ENCODE measurements around the gene OR8D1.
"Not testable (repeated sequence)": the region's sequence is repeated elsewhere in the genome, so short reads cannot be mapped to it uniquely, and the experiment has no call there.

Gene OR8D1

GRCh38 chr11:124285610-124286344 is 28.0 kb downstream of the OR8D1 start:
- H3K27ac ChIP-seq (ENCODE audit: low read depth, low read length) = peak overlapping the region; percentile 96
- H3K36me3 ChIP-seq (ENCODE audit: insufficient read depth, low read length) = no peaks in the 10 kb centered on the region
- no peak overlapping the region for H2AFZ ChIP-seq (ENCODE audit: low read length, unreplicated experiment)
- peak overlapping the region; percentile 39; the same call in 1 of the 2 replicates for H3K4me3 ChIP-seq (ENCODE audit: low read depth, low read length)
- no peaks in the 10 kb centered on the region for H3K79me2 ChIP-seq (ENCODE audit: control insufficient read depth, insufficient read depth, low read length, unreplicated experiment)
- no peaks in the 10 kb centered on the region for H3K27me3 ChIP-seq (ENCODE audit: insufficient read depth, low read length)
- H3K4me1 ChIP-seq (ENCODE audit: control insufficient read depth, insufficient read depth, low read length, unreplicated experiment) = peaks cover 15% of the 10 kb centered on the region

- no peak overlapping the region for H2AFZ ChIP-seq (ENCODE audit: low read length, unreplicated experiment)
- H3K4me1 ChIP-seq (ENCODE audit: control insufficient read depth, insufficient read depth, low read length, unreplicated experiment) = peaks cover 3% of the 10 kb centered on the region
- no peak overlapping the region for H3K4me3 ChIP-seq (ENCODE audit: low read depth, low read length)
- no peaks in the 10 kb centered on the region for H3K27me3 ChIP-seq (ENCODE audit: insufficient read depth, low read length)
- H3K79me2 ChIP-seq (ENCODE audit: control insufficient read depth, insufficient read depth, low read length, unreplicated experiment) = no peaks in the 10 kb centered on the region
- no peaks in the 10 kb centered on the region for H3K36me3 ChIP-seq (ENCODE audit: insufficient read depth, low read length)
- no peak overlapping the region for H3K27ac ChIP-seq (ENCODE audit: low read depth, low read length)
These were observed 35.5 kb downstream of the OR8D1 start for GRCh38 chr11:124278261-124278660.

GRCh38 chr11:124277804-124278203 is 35.9 kb downstream of the OR8D1 start:
- peaks cover 3% of the 10 kb centered on the region for H3K4me1 ChIP-seq (ENCODE audit: control insufficient read depth, insufficient read depth, low read length, unreplicated experiment)
- H3K4me3 ChIP-seq (ENCODE audit: low read depth, low read length) = no peak overlapping the region
- H2AFZ ChIP-seq (ENCODE audit: low read length, unreplicated experiment) = no peak overlapping the region
- H3K79me2 ChIP-seq (ENCODE audit: control insufficient read depth, insufficient read depth, low read length, unreplicated experiment) = no peaks in the 10 kb centered on the region
- no peaks in the 10 kb centered on the region for H3K36me3 ChIP-seq (ENCODE audit: insufficient read depth, low read length)
- no peaks in the 10 kb centered on the region for H3K27me3 ChIP-seq (ENCODE audit: insufficient read depth, low read length)
- H3K27ac ChIP-seq (ENCODE audit: low read depth, low read length) = no peak overlapping the region

- no peaks in the 10 kb centered on the region for H3K79me2 ChIP-seq (ENCODE audit: control insufficient read depth, insufficient read depth, low read length, unreplicated experiment)
These were observed 36.5 kb downstream of the OR8D1 start for GRCh38 chr11:124277207-124277606.

GRCh38 chr11:124276081-124276480 is 37.7 kb downstream of the OR8D1 start:
- Histone ChIP-seq H3K36me3 (ENCODE audit: insufficient read depth, low read length) (no peaks in the 10 kb centered on the region), H3K79me2 (ENCODE audit: control insufficient read depth, insufficient read depth, low read length, unreplicated experiment) (no peaks in the 10 kb centered on the region), H3K4me1 (ENCODE audit: control insufficient read depth, insufficient read depth, low read length, unreplicated experiment) (peaks cover 3% of the 10 kb centered on the region), H2AFZ (ENCODE audit: low read length, unreplicated experiment) (no peak overlapping the region), H3K4me3 (ENCODE audit: low read depth, low read length) (no peak overlapping the region), H3K27me3 (ENCODE audit: insufficient read depth, low read length) (no peaks in the 10 kb centered on the region), H3K27ac (ENCODE audit: low read depth, low read length) (no peak overlapping the region)

More at GRCh38 chr11:124277207-124277606, 36.5 kb downstream of the OR8D1 start:
- no peak overlapping the region for H3K4me3 ChIP-seq (ENCODE audit: low read depth, low read length)
- no peak overlapping the region for H2AFZ ChIP-seq (ENCODE audit: low read length, unreplicated experiment)
- H3K36me3 ChIP-seq (ENCODE audit: insufficient read depth, low read length) = no peaks in the 10 kb centered on the region
- H3K27ac ChIP-seq (ENCODE audit: low read depth, low read length) = no peak overlapping the region
- H3K27me3 ChIP-seq (ENCODE audit: insufficient read depth, low read length) = no peaks in the 10 kb centered on the region
- H3K4me1 ChIP-seq (ENCODE audit: control insufficient read depth, insufficient read depth, low read length, unreplicated experiment) = peaks cover 3% of the 10 kb centered on the region

- Histone ChIP-seq H3K27ac (ENCODE audit: low read depth, low read length) (no peak overlapping the region), H3K4me3 (ENCODE audit: low read depth, low read length) (no peak overlapping the region), H3K79me2 (ENCODE audit: control insufficient read depth, insufficient read depth, low read length, unreplicated experiment) (no peaks in the 10 kb centered on the region), H3K4me1 (ENCODE audit: control insufficient read depth, insufficient read depth, low read length, unreplicated experiment) (peaks cover 3% of the 10 kb centered on the region), H3K27me3 (ENCODE audit: insufficient read depth, low read length) (no peaks in the 10 kb centered on the region), H3K36me3 (ENCODE audit: insufficient read depth, low read length) (no peaks in the 10 kb centered on the region), H2AFZ (ENCODE audit: low read length, unreplicated experiment) (no peak overlapping the region)
These were observed 39.7 kb downstream of the OR8D1 start for GRCh38 chr11:124274000-124274399.

- H3K4me3 ChIP-seq (ENCODE audit: low read depth, low read length); H3K27ac ChIP-seq (ENCODE audit: low read depth, low read length); H3K36me3 ChIP-seq (ENCODE audit: insufficient read depth, low read length); H2AFZ ChIP-seq (ENCODE audit: low read length, unreplicated experiment); H3K27me3 ChIP-seq (ENCODE audit: insufficient read depth, low read length); H3K79me2 ChIP-seq (ENCODE audit: control insufficient read depth, insufficient read depth, low read length, unreplicated experiment); H3K4me1 ChIP-seq (ENCODE audit: control insufficient read depth, insufficient read depth, low read length, unreplicated experiment): not testable (repeated sequence)
These were observed 42.9 kb downstream of the OR8D1 start for GRCh38 chr11:124270886-124271285.

- H3K4me1 ChIP-seq (ENCODE audit: control insufficient read depth, insufficient read depth, low read length, unreplicated experiment); H3K4me3 ChIP-seq (ENCODE audit: low read depth, low read length); H3K79me2 ChIP-seq (ENCODE audit: control insufficient read depth, insufficient read depth, low read length, unreplicated experiment); H3K27ac ChIP-seq (ENCODE audit: low read depth, low read length); H3K36me3 ChIP-seq (ENCODE audit: insufficient read depth, low read length); H2AFZ ChIP-seq (ENCODE audit: low read length, unreplicated experiment); H3K27me3 ChIP-seq (ENCODE audit: insufficient read depth, low read length): not testable (repeated sequence)
These were observed 48.7 kb downstream of the OR8D1 start for GRCh38 chr11:124265041-124265440.

- Histone ChIP-seq H3K27ac (ENCODE audit: low read depth, low read length) (no peak within 1 kb of the TSS), H2AFZ (ENCODE audit: low read length, unreplicated experiment) (no peak within 1 kb of the TSS), H3K4me1 (ENCODE audit: control insufficient read depth, insufficient read depth, low read length, unreplicated experiment) (no peaks in the 10 kb centered on the region), H3K27me3 (ENCODE audit: insufficient read depth, low read length) (no peaks in the 10 kb centered on the region), H3K4me3 (ENCODE audit: low read depth, low read length) (no peak within 1 kb of the TSS), H3K79me2 (ENCODE audit: control insufficient read depth, insufficient read depth, low read length, unreplicated experiment) (no peaks in the 10 kb centered on the region), H3K36me3 (ENCODE audit: insufficient read depth, low read length) (no peaks in the 10 kb centered on the region)
These were observed 57.7 kb downstream of the OR8D1 start, which contains the start of gene OR8G5 for GRCh38 chr11:124256076-124256475. Gene OR8G5, plus strand, starts transcription at chr11:124256376. Its CDS starts 8,556 bp downstream, at chr11:124264932.

Data from ACC112 (cell line).